Raji (cell line): ENCODE results near the gene B3GAT1.

ENCODE experiments used
- POLR2A ChIP-seq: IDR thresholded peaks from 2 replicates; pipeline ENCODE4 v1.6.1; 2011; ENCODE audit warnings: low read depth, low read length, control low read depth; ENCODE audit not compliant: insufficient read depth

The B3GAT1 gene, protein sequence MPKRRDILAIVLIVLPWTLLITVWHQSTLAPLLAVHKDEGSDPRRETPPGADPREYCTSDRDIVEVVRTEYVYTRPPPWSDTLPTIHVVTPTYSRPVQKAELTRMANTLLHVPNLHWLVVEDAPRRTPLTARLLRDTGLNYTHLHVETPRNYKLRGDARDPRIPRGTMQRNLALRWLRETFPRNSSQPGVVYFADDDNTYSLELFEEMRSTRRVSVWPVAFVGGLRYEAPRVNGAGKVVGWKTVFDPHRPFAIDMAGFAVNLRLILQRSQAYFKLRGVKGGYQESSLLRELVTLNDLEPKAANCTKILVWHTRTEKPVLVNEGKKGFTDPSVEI

DNA sequence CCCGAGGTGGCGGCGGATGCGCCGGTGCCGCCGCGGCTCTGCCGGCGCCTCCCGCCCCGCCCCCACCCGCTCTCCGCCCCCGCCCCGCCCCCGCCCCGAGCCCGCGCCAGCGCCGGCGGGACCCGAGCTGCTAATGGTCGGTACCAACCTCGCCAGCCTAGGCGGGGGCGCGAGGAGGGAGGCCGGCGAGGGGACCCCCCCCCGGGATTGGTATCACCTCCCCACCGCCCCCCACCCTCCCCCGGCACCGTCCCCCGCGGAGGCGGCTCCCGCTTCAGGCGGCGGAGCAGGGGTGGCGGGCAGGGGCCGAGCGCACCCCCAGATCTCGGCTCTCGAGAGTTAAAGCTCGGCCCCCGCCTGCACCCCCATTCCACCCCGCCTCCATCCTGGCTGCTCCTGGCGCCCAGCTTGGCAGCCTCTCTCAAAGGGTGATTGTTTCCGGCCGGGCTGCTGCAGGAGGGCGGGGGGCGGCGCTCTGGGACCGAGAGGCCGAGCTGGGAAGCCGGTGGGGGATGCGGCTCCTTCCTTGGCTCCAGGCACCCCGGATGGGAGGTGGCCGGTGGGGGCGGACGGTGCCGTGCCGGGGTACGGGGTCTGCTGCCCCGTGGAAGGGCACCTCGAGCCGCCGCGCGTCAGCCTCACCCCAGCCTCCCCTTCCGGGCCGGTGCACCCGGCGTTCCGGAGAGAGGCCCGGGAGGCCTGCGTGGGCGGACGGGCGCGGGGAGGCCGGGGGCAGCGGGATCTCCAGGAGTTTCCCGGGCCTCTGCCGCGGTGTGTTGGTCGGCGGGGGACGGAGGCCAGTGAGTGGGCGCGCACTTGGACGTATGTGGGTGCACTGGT, at the start of gene B3GAT1:
Gene B3GAT1 (minus strand): TSS at position 40 of the 840 bp plus-strand sequence. CDS start 24,583 bp downstream, outside the sequence.
- no peak for TF ChIP-seq POLR2A

DNA sequence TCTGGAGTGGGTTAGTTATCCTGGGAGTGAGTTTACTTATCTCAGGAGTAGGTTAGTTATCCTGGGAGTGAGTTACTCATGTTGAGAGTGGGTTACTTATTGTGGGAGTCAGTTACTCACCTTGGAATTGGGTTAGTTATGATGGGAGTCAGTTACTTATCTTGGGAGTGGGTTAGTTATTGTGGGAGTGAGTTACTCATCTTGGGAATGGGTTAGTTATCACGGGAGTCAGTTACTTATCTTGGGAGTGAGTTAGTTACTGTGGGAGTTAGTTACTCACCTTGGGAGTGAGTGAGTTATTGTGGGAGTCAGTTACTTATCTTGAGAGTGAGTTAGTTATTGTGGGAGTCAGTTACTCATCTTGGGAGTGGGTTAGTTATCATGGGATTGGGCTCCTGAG, 49.6 kb upstream of the B3GAT1 start:
- no peak for TF ChIP-seq POLR2A

DNA sequence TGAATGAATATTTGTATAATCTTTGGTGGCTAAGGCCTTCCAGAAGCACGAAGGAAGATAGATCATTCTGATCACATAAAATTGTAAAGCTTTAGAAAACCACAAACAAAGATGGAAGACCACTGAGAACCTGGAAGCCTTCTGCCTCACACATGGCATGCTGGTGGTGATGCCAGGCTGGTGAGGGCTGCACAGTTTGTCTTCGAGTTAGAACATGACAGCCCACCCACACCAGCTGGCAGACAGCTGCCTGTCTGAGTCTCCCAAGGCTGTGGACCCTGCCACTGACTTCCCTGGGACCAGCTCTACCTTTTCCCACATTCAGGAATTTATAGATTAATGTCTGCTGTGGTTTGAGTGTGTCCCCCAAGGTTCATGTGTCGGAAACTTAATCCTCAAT, 48.8 kb upstream of the B3GAT1 start:
- no peak for TF ChIP-seq POLR2A

DNA sequence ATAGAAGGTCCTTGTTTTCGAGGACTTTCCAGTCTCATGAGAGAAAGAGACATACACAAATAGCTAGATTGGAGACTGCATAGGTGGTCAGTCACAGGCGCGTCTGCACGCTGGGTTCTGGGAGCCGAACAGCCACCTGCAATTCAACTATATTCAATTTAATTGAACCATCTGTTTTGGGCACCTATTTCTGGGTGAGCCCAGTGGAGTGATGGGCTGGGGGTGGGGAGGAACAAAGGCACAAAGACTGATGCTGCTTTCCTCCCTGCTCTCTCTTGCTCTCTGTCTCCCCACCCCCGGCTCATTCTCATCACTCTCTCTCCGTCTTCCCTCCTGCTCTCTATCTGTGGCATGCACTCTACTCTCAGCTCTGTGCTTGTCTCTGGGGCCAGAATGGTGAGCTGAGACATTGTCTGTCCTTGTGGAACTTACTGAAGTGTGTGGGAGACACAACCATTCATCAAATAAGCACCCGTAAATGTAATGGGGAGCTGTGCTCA, 48.1 kb upstream of the B3GAT1 start:
- no peak for TF ChIP-seq POLR2A

DNA sequence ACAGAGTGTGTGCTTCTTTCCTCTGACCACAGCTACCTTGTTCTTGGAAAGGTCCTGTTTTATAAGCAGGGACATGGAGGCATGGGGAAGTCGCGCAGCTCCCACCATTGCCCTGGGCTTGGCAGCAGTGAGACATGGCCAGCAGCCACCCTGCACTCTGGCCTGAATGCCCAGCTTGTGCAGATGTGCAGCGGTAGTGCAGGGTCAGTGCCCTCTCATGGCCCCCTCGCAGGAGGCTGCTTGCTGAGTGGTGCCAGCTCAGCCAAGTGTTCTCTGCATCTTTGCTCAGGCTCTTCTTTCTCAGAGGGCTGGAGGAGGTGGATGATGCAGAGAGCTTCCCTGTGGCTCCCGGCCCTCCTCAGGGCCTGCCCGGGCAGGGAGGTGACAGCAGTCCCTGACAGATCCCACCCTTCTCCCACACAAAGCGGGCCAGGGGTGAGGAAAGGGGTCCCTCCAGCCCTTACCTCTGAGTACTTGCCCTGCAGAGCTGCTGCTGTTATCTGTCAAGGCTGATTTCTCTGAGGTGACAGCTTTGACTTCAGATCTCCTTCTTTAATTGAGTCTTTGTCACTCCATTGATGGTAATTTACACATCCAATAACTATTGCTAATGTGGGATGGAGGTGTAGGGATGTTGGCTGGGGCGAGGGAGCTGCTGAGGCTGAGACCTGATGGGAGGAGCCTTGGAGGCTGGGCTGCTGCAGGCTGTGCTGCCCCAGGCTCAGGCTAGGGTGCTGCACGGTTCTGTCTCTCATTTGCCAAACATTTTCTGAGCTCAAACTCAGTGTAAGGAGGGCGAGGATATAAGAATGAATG, 47.4 kb upstream of the B3GAT1 start:
- no peak for TF ChIP-seq POLR2A

DNA sequence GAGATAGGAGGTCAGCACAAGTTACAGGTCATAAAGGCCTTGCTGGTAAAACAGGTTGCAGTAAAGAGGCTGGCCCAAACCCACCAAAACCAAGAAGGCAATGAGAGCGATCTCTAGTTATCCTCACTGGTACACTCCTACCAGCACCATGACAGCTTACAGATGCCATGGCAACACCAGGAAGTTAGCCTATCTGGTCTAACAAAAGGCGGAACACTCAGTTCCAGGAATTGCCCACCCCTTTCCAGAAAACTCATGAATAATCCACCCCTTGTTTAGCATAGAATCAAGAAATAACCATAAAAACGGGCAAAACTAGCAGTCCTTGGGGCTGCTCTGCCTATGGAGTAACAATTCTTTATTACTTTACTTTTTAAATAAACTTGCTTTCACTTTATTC, 43.5 kb upstream of the B3GAT1 start:
- TF ChIP-seq POLR2A, result no peak

DNA sequence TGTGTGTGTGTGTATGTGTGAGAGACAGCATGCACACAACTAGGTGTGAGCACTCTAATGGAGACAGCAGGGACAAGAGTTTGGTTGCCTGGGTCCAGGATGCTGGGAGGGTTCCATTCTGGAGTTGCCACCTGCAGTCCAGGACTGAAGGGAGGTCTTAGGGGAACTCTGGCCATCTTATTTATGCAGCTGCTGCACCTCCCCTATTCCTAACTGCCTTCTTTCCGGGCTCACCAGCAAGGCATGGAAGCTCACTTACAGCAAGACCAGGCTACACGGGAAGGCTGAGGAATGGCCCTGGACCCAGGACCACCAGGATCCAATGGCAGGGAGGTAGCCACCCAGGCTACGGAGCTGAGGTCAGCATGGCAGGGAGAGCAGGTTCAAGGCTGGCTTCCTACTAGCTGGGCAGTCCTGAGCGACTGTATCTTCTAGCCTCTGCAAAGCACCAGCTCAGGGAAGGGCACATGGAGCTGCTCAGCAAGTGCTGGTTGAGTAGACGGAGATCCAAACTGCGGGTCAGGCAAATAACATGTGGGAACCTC, 42.2 kb upstream of the B3GAT1 start:
- no peak for TF ChIP-seq POLR2A

DNA sequence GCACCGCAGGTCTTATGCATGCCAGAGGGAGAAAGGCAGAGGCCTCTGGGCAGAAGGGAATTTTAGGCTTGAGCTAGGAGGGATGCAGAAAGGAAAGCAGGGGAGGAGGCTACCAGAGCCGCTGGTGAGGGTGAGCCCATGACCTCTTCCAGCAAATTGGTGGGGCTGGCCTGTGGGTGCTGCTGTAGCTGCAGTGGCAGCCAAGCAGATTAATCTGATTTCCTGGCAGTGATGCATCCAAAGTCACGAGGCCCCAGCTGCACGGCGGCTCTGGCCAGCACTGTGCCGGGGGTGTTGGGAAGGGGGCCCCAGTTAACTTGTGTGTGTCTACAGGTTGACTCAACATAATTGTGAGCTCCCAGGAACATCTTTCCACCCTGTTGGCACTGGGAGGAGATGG, 41.4 kb upstream of the B3GAT1 start:
- TF ChIP-seq POLR2A, result no peak

DNA sequence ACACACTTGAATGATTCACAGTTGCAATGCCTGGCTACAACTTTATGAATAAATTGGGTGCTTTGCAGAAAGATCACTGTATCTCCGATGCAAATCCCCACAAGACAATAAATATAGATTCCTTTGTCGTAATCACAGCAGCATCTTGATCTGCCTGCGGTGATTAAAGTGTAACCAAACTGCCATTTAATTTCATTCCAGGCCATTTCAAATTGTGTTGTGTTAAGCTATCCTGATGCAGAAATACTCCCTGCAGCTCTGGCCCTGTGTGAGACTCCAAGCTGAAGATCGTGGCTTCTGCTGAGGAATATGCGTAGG, 40.8 kb upstream of the B3GAT1 start:
- no peak for TF ChIP-seq POLR2A

DNA sequence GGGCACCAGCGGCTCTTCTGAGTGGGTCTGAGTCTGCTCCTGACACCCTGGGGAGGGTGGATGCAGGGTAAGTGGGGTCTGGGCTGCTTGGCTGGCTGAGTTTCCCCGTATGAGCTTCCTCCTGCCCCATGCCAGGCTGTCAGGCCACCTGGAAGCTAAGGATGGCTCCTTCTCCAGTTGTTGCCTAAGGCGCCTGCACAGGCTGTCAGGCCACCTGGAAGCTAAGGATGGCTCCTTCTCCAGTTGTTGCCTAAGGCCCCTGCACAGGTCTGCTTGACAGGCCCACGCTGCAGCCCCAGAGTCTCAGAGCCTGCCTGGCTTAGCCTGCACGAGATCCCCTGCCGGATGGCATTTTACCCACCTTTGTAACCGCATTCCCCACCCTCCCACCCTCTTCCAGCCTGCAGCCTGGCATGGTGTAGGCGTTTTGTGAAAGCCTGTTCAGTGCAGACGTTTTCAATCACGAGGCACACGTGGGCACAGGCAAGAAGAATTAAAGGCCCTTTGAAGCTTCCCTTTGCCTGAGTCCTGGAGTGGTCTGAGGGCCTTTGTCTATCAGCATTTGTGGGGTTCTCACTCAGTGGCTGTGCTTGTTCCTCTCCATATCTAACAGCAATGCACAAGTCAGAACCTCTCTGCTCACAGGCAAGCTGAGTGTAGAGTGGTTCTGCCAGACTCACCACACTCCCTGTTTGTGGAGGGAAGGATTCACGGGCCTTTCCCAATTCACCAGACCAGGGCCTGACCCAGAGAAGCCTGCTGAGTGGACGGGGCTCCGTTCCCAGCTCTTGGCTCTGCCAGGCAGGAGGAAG, 40.2 kb upstream of the B3GAT1 start:
- TF ChIP-seq POLR2A, result no peak

DNA sequence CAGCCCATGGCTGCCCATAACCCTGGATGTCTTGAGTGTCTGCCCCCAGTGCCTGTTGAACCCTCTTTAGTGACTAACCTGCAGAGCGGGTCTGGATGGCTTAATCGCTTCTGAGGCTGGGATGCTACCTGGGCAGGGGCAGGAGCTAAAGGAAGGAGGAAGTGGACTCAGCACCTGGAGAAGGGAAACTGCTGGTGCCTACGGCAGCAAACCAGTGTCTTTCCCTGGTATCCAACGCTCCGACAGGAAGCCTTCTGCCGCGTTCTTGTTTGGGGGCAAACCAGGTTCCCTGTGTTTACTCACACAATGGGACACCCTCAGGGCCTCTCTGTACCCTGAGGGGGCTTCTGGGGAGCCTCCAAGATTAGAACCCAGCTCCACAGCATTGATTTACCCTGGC, 38.1 kb upstream of the B3GAT1 start:
- TF ChIP-seq POLR2A, result no peak

DNA sequence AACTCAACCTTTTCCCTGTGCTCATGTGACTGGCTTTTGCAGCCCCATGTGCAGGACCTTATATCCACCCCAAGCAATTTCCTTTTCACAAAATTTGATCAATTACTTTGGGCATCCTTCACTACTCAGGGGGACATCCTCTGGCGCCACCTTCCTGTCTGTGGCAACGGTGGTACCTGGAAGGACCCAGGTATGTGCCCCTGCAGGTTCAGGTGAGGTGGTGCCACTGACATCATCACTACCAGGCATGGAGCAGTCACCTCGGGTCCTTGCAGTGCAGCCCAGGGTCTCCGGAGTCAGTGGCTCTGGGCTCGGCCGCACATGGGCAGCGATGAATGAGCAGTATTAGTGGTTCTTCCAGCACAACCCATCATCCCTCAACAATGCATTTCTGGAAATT, 37.7 kb upstream of the B3GAT1 start:
- no peak for TF ChIP-seq POLR2A

DNA sequence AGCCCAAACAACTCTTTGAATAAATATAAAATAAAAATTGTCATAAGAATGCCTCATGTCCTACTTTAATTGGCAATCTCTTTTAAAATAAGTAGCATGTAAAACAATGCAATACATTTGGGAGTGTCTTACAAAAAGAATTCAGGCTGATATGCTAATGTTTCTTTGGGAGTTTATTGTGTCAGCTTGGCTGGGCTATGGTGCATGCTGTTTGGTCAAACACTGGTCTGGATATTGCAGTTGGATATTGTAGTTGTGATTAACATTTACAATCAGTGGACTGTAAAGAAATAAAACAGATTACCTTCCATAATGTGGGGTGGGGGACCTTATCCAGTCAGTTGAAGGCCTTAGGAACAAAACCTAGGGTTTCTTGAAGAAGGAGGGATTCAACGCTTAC, 37.0 kb upstream of the B3GAT1 start:
- TF ChIP-seq POLR2A, result no peak

DNA sequence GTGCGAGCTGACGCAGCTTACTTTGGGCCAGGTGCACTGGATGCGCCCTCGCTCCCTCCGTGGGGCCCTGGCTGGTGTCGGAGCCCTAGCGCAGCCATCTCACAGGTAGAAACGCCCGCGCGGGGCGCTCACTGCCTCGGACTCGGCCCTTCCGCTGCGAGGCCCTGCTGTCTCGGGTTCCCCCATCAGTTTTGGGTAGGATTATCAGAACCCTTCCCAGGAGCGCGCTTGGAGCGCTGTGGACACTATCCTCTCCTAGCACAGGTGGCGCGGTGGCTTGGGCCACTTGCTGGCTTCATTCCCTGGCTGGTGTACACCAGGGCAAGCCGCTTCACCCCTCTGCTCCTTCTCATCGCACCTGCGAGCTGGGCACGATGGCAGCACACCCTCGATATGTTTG, 35.7 kb upstream of the B3GAT1 start:
- no peak for TF ChIP-seq POLR2A
